K562 (cell line): Measurements from ENCODE around the gene SNCA. TPM values are rescaled to one million over a fixed set of nuclear protein-coding genes. Genes with fewer than 3 reads are reported as not detected.

ENCODE experiments used
- ATAC-seq: fragments of 200-7000 bp; cut with Tn5 transposase; 3 replicates; pipeline ENCODE4 v1.9.1; 2020; ENCODE audit warnings: moderate library complexity
- BruUV-seq: library from RNA; stranded (reverse); fragments of 400-500 nt; replicated peaks from 2 replicates; lab custom pipeline; 2021; lab: Mats Ljungman, UMichigan
- CTCF ChIA-PET: fragments of 300-600 bp; formaldehyde crosslinking; extraction: SDS; loops from one replicate; lab custom pipeline; 2021; ENCODE audit warnings: low intra/inter-chr PET ratio; lab: Yijun Ruan, JAX
- POLR2A ChIA-PET: fragments of 300-600, 350-650 bp; sonication (Branson Sonifier 250); formaldehyde crosslinking; extraction: SDS; loops from one replicate; lab custom pipeline; 2021; ENCODE audit warnings: antibody characterized with exemption, inconsistent platforms; lab: Yijun Ruan, JAX
- DNase-seq, 4 experiments: peaks; one replicate each; pipeline versions ENCODE4 v3.0.0 to v3.0.0-alpha.2; 2011 to 2018; ENCODE audit warnings: low spot score in 3 of 4, mixed read lengths in 3 of 4; ENCODE audit errors: extremely low read depth in 1 of 4
- FAIRE-seq: peaks from 2 replicates; lab custom pipeline; 2011; peaks lifted over from hg19 to GRCh38; lab: Jason Lieb, UNC
- H2AFZ ChIP-seq: 2 replicates; pipeline ENCODE4 v1.6.0; 2011; ENCODE audit warnings: low read depth, low read length, control low read depth, inconsistent platforms
- H3K27ac ChIP-seq: fragments of 200-600 bp; 3 replicates; pipeline ENCODE4 v1.8.0; 2011; ENCODE audit warnings: low read depth, mild to moderate bottlenecking, control low read depth, inconsistent platforms, low read length, moderate library complexity, mixed read lengths; ENCODE audit errors: extremely low read depth
- H3K27me3 ChIP-seq, 2 experiments: fragments of 300-600 bp in 1 of 2; 2 replicates in 1 of 2; 3 replicates in 1 of 2; pipeline versions ENCODE4 v1.6.0 to v1.8.0; 2011; ENCODE audit warnings: inconsistent platforms in 2 of 2, low read length in 2 of 2, mild to moderate bottlenecking in 1 of 2, mixed read lengths in 1 of 2, moderate library complexity in 1 of 2; ENCODE audit not compliant: control insufficient read depth in 2 of 2, insufficient read depth in 2 of 2
- H3K36me3 ChIP-seq: fragments of 300-600 bp; 3 replicates; pipeline ENCODE4 v1.8.0; 2011; ENCODE audit warnings: mild to moderate bottlenecking, low read length, inconsistent platforms; ENCODE audit not compliant: control insufficient read depth, insufficient read depth
- H3K4me1 ChIP-seq, 2 experiments: fragments of 200-600 bp in 1 of 2; replicated peaks in 1 of 2; 2 replicates in 1 of 2; 3 replicates in 1 of 2; pipeline versions ENCODE4 v1.5.1 to v1.8.0; 2011; ENCODE audit warnings: inconsistent platforms in 2 of 2, low read length in 2 of 2, mild to moderate bottlenecking in 1 of 2, mixed read lengths in 1 of 2, moderate library complexity in 1 of 2; ENCODE audit not compliant: control insufficient read depth in 2 of 2, insufficient read depth in 2 of 2
- H3K4me2 ChIP-seq: 2 replicates; pipeline ENCODE4 v1.6.1; 2011; ENCODE audit warnings: low read length, control low read depth, inconsistent platforms, mixed read lengths; ENCODE audit not compliant: insufficient read depth
- H3K4me3 ChIP-seq: fragments of 200-600 bp; sonication (generic), shearing (Covaris generic); 2 replicates; pipeline ENCODE4 v1.5.1; 2016; ENCODE audit warnings: control low read depth, inconsistent platforms
- H3K79me2 ChIP-seq: fragments of 200-600 bp; 3 replicates; pipeline ENCODE4 v1.8.0; 2011; ENCODE audit warnings: low read length, inconsistent platforms; ENCODE audit not compliant: control insufficient read depth, insufficient read depth
- H3K9ac ChIP-seq, 2 experiments: 2 replicates each; pipeline versions ENCODE4 v1.6.0 to v1.6.1; 2011; ENCODE audit warnings: low read depth in 2 of 2, low read length in 2 of 2, control low read depth in 1 of 2, inconsistent platforms in 1 of 2, mild to moderate bottlenecking in 1 of 2, mixed read lengths in 1 of 2; ENCODE audit not compliant: insufficient read depth in 1 of 2
- H3K9me1 ChIP-seq: one replicate; pipeline ENCODE4 v1.6.0; 2011; ENCODE audit warnings: inconsistent platforms, mild to moderate bottlenecking, low read length, moderate library complexity; ENCODE audit not compliant: control insufficient read depth, insufficient read depth
- H3K9me3 ChIP-seq: replicated peaks from 2 replicates; pipeline ENCODE4 v1.5.1; 2011; ENCODE audit warnings: low read depth, low read length, inconsistent platforms; ENCODE audit not compliant: control insufficient read depth, insufficient read depth
- H4K20me1 ChIP-seq: replicated peaks from 2 replicates; pipeline ENCODE4 v1.6.1; 2011; ENCODE audit warnings: low read length, inconsistent platforms, mixed read lengths; ENCODE audit not compliant: control insufficient read depth, insufficient read depth
- E4F1 ChIP-seq: fragments of 250-450 bp; sonication (Bioruptor Pico); IDR thresholded peaks from 2 replicates; pipeline ENCODE4 v1.5.0; 2021; ENCODE audit warnings: mild to moderate bottlenecking, borderline replicate concordance
- POLR3A ChIP-seq: IDR thresholded peaks from 2 replicates; pipeline ENCODE4 v1.6.1; 2011; ENCODE audit warnings: borderline replicate concordance, mild to moderate bottlenecking, moderate library complexity; ENCODE audit not compliant: insufficient read length, insufficient read depth; ENCODE audit errors: extremely low read depth
- PREB ChIP-seq: sonication (generic); formaldehyde crosslinking; IDR thresholded peaks from 2 replicates; pipeline ENCODE4 v1.8.1; 2023; ENCODE audit warnings: mild to moderate bottlenecking, missing genetic modification reagents
- PTBP1 ChIP-seq: fragments of 200-400 bp; formaldehyde crosslinking; IDR thresholded peaks from 2 replicates; pipeline ENCODE4 v1.6.1; 2017; ENCODE audit warnings: low read depth, low read length
- SFPQ ChIP-seq: fragments of 200-400 bp; formaldehyde crosslinking; IDR thresholded peaks from 2 replicates; pipeline ENCODE4 v1.6.1; 2017; ENCODE audit warnings: mild to moderate bottlenecking, low read depth, low read length, moderate library complexity
- SMARCA5 ChIP-seq: fragments of 450-650 bp; IDR thresholded peaks from 2 replicates; pipeline ENCODE4 v1.6.1; 2016
- SP1 ChIP-seq: sonication (generic); formaldehyde crosslinking; IDR thresholded peaks from 2 replicates; pipeline ENCODE4 v1.8.1; 2022; ENCODE audit warnings: mild to moderate bottlenecking, missing genetic modification reagents
- TAF9B ChIP-seq: fragments of 450-650 bp; IDR thresholded peaks from 2 replicates; pipeline ENCODE4 v1.6.1; 2018; ENCODE audit warnings: mild to moderate bottlenecking; ENCODE audit not compliant: partially characterized antibody
- ZNF431 ChIP-seq: sonication (generic); formaldehyde crosslinking; IDR thresholded peaks from 2 replicates; pipeline ENCODE4 v1.8.0; 2022; ENCODE audit warnings: mild to moderate bottlenecking, missing genetic modification reagents
- WGBS: fragments of 100-300 bp; shearing (Covaris generic); methylation state at CpG from one replicate; pipeline ENCODE4 v1.1.6; 2016; ENCODE audit warnings: low coverage, mixed read lengths; ENCODE audit not compliant: insufficient coverage; ENCODE audit errors: missing lambda C conversion rate; 5-methylcytosine and 5-hydroxymethylcytosine counted together
- in situ Hi-C: fragments of 300-500 bp; cut with MboI; formaldehyde crosslinking; loops from 4 replicates; pipeline ENCODE4 v1.15.0; 2018; ENCODE audit warnings: inconsistent platforms, mixed read lengths
- intact Hi-C: fragments of 100-400 bp; cut with micrococcal nuclease; formaldehyde crosslinking; loops from 2 replicates; pipeline ENCODE4 v1.14.2; 2022
- polyA plus RNA-seq, 8 experiments: library from polyadenylated mRNA; depleted of rRNA in 4 of 8; stranded (reverse) in 5 of 8; unstranded in 3 of 8; fragments of >200 nt; fragmentation: Nextera tagmentation in 2 of 8; fragmentation: Illumina TruSeq in 1 of 8; extraction: Ambion mirVana in 2 of 8; extraction: Trizol in 1 of 8; gene quantifications; 2 replicates each; pipeline versions ENCODE4 v1.2.1 to v1.2.3, GENCODE V29; 2011 to 2014; ENCODE audit warnings: inconsistent platforms in 1 of 8, missing spikeins in 1 of 8
- total RNA-seq, 7 experiments: library from RNA; depleted of rRNA in 6 of 7; stranded (reverse); fragments of >200 nt in 6 of 7; fragmentation: Illumina TruSeq in 2 of 7; extraction: Trizol in 2 of 7; gene quantifications; 2 replicates each; pipeline versions ENCODE4 v1.2.1 to v1.2.3, GENCODE V29; 2011 to 2021; ENCODE audit warnings: low replicate concordance in 1 of 7

SNCA gene
- total and polyA plus RNA-seq, 9 of the 15 experiments (the other 6 are each of a cell fraction or from before 2014, with no cell fraction given) = 1.7 to 12.6 (median 3.6) TPM

GRCh38 chr4:89807441-89808140 is 29.4 kb downstream of the SNCA start:
- Histone ChIP-seq H3K36me3 (no peaks in the 10 kb centered on the region), H3K27ac (no peak overlapping the region), H3K9ac (no peak overlapping the region), H3K9me3 (no peaks in the 10 kb centered on the region), H3K4me2 (no peak overlapping the region), H3K9me1 (no peaks in the 10 kb centered on the region), H3K4me1 (no peaks in the 10 kb centered on the region), H3K79me2 (no peaks in the 10 kb centered on the region), H4K20me1 (no peaks in the 10 kb centered on the region), H3K27me3 (no peaks in the 10 kb centered on the region), H3K4me3 (no peak overlapping the region), H2AFZ (no peak overlapping the region)
- BruUV-seq = no TSS peak
- DNase-seq (no peak), FAIRE-seq (no peak), ATAC-seq (no peak)
- intact Hi-C loops = no loop called here
- in situ Hi-C loops = no loop called here
- TF ChIP-seq E4F1 (CRISPR knock-in tag) (no peak), PREB (CRISPR knock-in tag) (no peak), TAF9B (no peak), PTBP1 (no peak), SFPQ (no peak), SP1 (CRISPR knock-in tag) (no peak), SMARCA5 (no peak), POLR3A (no peak), ZNF431 (CRISPR knock-in tag) (no peak)
- whole genome bisulfite sequencing = 4% methylated on average over 6 of the region's 6 CpGs
- ChIA-PET CTCF (no interaction called here), POLR2A (no interaction called here)
